Measurements from ENCODE around the gene TMEM238.

Gene TMEM238

DNA sequence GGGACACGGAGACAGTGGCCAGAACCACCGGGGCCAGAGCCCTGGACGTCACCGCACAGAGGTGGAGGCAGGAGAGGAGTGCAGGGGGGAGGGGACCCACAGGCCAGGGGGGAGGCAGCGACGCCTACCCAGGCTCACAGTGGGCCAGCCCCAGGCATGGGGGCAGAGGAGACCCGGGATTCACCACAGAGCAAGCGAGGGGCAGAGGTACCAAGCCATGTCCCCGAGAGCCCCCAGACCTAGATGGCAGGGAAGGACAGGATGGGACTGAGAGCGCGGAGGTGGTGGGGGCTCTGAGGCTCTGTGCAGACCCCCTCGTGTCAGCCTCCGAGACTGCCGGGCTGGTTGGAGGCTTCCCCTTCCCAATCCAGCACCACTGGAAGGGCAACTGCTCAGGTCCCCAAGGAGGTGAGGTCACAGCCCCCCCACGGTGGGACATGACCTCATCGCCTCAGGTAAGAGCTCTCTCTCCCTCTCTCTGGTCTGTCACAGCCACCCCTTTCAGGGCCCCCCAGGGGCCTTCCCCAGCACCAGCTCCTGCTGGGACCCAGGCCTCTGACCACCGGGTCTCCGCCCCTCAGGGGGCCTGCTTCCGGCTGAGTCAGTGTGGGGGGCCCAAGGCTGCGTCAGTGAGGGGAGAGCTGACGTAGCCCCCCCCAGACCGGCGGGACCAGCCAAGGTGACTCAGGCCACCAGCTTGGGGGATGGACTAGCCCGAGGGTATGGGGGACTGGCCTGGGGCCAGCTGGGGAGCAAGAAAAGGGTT lies 11.6 kb downstream of the TMEM238 start:
- H3K9ac ChIP-seq (ENCODE audit: low read depth, low read length) = no peak overlapping the region

DNA sequence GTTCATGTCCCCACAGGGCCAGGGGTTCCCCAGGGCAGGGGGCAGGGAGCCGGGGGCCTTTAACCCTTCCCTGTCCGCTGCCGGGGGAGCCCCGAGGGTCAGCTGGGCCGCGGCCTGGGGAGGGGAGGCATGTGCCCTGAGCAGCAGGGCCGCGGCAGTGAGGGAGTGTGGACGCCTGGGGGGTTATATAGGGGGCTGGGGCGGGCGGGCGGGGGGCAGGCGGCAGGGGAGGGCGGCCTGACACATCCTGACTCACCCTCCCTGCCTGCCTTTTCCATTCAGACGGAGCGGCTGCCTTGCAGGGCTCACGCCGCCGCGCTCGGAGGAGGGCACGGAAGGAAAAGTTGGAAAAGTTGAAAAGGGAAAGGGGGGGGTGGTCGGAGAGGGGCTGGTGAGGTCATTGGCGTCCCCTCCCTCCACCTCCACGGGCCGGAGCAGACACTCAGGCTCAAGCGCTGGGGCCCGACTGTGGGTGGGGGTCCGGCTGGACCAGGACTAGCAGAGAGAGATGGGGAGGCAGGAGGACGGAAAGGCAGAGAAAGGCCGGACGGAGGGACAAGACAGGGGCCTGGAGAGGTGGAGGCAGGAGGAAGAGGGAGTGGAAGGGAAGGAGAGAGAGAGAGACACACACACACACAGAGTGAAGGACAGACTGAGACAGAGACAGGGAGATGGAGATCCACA lies 13.6 kb downstream of the TMEM238 start, which contains the start of gene IL11:
IL11 (minus strand) TSS at position 159 of the 684 bp plus-strand sequence; CDS start at position 6, 153 bp downstream.
- Histone ChIP-seq H3K4me3 (ENCODE audit: low read depth, low read length) (peak within 1 kb of the TSS; percentile 61), H3K4me1 (ENCODE audit: control insufficient read depth, insufficient read depth, low read length) (peaks cover 7% of the 10 kb centered on the region), H3K9me3 (ENCODE audit: control insufficient read depth, insufficient read depth, low read length) (no peaks in the 10 kb centered on the region), H3K9ac (ENCODE audit: low read depth, low read length) (no peak within 1 kb of the TSS), H3K36me3 (ENCODE audit: control insufficient read depth, insufficient read depth, low read length) (no peaks in the 10 kb centered on the region), H3K27me3 (ENCODE audit: control insufficient read depth, insufficient read depth, low read length) (peaks cover 16% of the 10 kb centered on the region)

More for the DNA sequence above, 11.6 kb downstream of the TMEM238 start:
- Histone ChIP-seq H3K36me3 (ENCODE audit: control insufficient read depth, insufficient read depth, low read length) (no peaks in the 10 kb centered on the region), H3K9me3 (ENCODE audit: control insufficient read depth, insufficient read depth, low read length) (no peaks in the 10 kb centered on the region), H3K27me3 (ENCODE audit: control insufficient read depth, insufficient read depth, low read length) (peaks cover 16% of the 10 kb centered on the region), H3K4me3 (ENCODE audit: low read depth, low read length) (no peak overlapping the region), H3K4me1 (ENCODE audit: control insufficient read depth, insufficient read depth, low read length) (peaks cover 19% of the 10 kb centered on the region)

DNA sequence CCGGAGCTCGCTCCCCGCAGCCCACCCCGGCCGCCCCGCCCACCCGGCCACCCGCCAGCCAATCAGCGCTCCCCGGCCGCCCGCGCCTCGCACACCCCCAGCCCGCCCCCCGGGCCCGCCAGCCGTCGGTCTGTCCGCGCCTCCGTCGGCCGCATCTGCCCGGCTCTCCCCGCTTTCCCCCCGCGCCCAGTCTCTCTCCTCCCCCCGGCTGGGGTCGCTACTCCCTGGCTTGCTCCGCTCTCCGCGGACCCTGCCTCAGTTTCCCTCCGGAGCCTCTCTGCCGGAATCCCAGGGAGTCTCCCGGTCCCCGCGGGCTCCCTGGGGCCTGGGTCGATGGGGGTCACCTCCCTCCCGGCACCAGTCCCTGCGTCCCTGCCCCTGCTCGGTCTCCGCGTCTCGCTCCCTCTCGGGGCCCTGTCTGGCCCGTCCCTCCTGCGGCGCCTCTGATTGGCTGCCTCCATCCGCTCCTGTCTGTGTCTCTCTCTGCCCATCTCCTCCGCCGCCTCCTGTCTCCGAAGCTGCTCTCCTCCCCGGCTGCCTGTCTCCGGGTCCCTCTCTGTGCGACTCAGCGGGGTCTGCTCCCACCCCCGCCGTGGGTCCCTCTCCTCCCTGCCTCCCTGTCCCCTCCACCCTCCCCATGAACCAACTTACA lies 14.3 kb downstream of the TMEM238 start:
- Histone ChIP-seq H3K9me3 (ENCODE audit: control insufficient read depth, insufficient read depth, low read length) (no peaks in the 10 kb centered on the region), H3K4me3 (ENCODE audit: low read depth, low read length) (peak overlapping the region; percentile 61), H3K4me1 (ENCODE audit: control insufficient read depth, insufficient read depth, low read length) (peaks cover 5% of the 10 kb centered on the region), H3K36me3 (ENCODE audit: control insufficient read depth, insufficient read depth, low read length) (no peaks in the 10 kb centered on the region), H3K9ac (ENCODE audit: low read depth, low read length) (no peak overlapping the region), H3K27me3 (ENCODE audit: control insufficient read depth, insufficient read depth, low read length) (peaks cover 16% of the 10 kb centered on the region)

DNA sequence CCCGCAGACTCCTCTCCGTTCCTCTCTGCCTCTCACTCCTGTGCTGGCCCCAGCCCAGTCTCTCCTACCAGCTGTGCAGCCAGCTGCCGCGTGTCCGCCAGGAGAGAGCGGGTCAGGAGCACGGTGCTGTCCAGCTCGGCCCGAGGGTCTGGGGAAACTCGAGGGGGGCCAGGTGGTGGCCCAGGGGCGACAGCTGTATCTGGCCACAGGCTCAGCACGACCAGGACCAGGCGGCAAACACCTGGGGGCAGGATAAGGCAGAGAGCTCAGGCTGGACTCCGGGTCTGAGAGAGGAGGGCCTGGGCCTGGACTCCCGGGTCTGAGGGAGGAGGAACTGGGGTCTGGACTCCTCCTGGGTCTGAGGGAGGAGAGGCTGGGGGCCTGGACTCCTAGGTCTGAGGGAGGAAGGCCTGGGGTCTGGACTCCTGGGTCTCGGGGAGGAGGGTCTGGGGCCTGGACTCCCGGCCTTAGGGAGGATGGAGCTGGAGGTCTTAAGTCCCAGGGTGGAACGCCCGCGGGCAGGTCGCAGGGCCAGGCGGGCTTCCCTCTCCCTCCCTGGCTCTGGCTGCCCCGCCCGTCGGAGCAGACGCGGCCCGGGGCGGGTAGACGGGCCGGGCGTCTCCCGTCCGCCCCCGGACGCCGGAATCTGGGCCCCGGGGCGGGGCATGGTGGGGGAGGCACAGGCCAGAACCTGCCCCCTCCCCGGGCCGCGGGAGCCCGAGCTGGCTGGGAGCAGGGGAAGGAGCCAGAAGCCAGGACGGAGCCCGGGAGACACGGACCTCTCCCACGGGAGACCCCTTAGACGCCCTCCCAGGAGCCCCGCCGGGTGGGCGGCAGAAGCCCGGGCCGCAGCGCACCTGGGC lies 15.2 kb downstream of the TMEM238 start:
- Histone ChIP-seq H3K27me3 (ENCODE audit: control insufficient read depth, insufficient read depth, low read length) (peaks cover 16% of the 10 kb centered on the region), H3K9ac (ENCODE audit: low read depth, low read length) (no peak overlapping the region), H3K9me3 (ENCODE audit: control insufficient read depth, insufficient read depth, low read length) (no peaks in the 10 kb centered on the region), H3K4me1 (ENCODE audit: control insufficient read depth, insufficient read depth, low read length) (peaks cover 5% of the 10 kb centered on the region), H3K4me3 (ENCODE audit: low read depth, low read length) (peak overlapping the region; percentile 39), H3K36me3 (ENCODE audit: control insufficient read depth, insufficient read depth, low read length) (no peaks in the 10 kb centered on the region)

DNA sequence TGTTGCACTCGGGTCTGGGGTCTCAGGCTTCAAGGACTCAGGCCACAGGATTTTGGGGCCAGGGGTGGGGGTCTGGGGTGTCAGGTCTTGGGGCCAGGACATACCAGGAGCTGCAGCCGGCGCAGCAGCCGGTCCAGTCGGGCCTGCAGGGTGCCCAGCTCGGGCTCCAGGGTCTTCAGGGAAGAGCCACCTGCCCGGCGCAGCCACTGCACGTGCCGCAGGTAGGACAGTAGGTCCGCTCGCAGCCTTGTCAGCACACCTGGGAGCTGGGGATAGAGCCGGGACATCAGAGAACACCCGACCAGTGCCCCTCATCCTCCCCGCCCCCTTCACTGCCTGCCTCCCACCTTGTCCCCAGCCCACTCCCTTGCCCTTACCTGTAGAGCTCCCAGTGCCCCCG lies 16.0 kb downstream of the TMEM238 start:
- Histone ChIP-seq H3K36me3 (ENCODE audit: control insufficient read depth, insufficient read depth, low read length) (no peaks in the 10 kb centered on the region), H3K9me3 (ENCODE audit: control insufficient read depth, insufficient read depth, low read length) (no peaks in the 10 kb centered on the region), H3K9ac (ENCODE audit: low read depth, low read length) (no peak overlapping the region), H3K27me3 (ENCODE audit: control insufficient read depth, insufficient read depth, low read length) (peaks cover 16% of the 10 kb centered on the region), H3K4me1 (ENCODE audit: control insufficient read depth, insufficient read depth, low read length) (peaks cover 3% of the 10 kb centered on the region), H3K4me3 (ENCODE audit: low read depth, low read length) (no peak overlapping the region)

DNA sequence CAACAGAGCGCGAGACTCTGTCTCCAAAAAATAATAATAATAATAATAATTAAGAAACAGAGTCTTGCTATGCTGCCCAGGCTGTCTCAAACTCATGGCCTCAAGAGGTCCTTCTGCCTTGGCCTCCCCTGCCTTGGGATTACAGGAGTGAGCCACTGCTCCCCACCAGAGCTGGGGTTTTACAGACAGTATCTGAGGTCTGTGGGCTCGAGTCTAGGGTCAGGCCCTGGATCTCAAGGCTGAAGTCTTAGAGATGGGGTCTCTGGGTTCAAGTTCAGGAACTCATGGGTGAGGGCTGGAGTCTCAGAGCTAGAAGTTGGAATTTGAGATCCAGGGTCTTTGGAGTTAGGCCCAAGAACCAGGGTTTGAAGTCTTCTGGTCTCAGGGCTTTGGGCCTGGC lies 17.3 kb downstream of the TMEM238 start:
- no peaks in the 10 kb centered on the region for H3K9me3 ChIP-seq (ENCODE audit: control insufficient read depth, insufficient read depth, low read length)
- H3K4me3 ChIP-seq (ENCODE audit: low read depth, low read length) = no peak overlapping the region
- no peaks in the 10 kb centered on the region for H3K36me3 ChIP-seq (ENCODE audit: control insufficient read depth, insufficient read depth, low read length)
- no peak overlapping the region for H3K9ac ChIP-seq (ENCODE audit: low read depth, low read length)
- H3K4me1 ChIP-seq (ENCODE audit: control insufficient read depth, insufficient read depth, low read length) = peaks cover 3% of the 10 kb centered on the region
- peaks cover 11% of the 10 kb centered on the region for H3K27me3 ChIP-seq (ENCODE audit: control insufficient read depth, insufficient read depth, low read length)

DNA sequence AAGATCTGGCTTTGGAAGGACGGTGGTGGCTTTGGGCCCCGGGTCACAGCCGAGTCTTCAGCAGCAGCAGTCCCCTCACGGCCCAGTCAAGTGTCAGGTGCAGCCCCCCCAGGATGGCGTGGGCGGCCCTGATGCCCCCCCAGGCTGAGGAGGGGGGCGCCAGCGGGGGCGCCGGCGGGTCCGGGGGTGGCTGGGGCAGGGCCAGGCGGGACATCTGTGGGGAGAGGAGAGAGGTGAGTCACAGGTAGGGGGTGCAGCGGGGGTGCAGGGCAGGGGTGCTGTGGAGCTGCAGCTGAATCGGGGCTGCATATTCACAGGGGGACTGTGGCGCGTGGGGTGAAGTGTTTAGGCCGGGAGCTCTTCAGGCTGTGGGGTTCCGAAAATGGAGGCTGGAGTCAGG lies 18.1 kb downstream of the TMEM238 start:
- Histone ChIP-seq H3K4me3 (ENCODE audit: low read depth, low read length) (no peak overlapping the region), H3K4me1 (ENCODE audit: control insufficient read depth, insufficient read depth, low read length) (peaks cover 3% of the 10 kb centered on the region), H3K9ac (ENCODE audit: low read depth, low read length) (no peak overlapping the region), H3K27me3 (ENCODE audit: control insufficient read depth, insufficient read depth, low read length) (peaks cover 4% of the 10 kb centered on the region), H3K9me3 (ENCODE audit: control insufficient read depth, insufficient read depth, low read length) (no peaks in the 10 kb centered on the region), H3K36me3 (ENCODE audit: control insufficient read depth, insufficient read depth, low read length) (no peaks in the 10 kb centered on the region)

DNA sequence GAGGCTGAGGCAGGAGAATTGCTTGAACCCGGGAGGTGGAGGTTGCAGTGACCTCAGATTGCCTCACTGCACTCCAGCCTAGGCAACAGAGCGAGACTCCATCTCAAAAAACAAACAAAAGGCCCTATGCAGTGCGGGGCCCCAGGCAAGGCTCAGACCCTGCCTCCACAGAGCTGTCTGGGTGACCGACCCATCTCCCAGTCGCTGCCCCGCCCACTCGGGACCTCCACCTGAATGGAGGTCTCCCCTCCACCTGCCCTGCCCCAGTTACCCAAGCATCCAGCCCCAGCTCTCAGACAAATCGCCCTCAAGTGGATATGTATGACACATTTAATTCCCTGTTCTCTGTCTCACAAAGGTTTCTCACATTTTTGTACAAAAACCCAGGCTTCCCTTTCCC lies 18.8 kb downstream of the TMEM238 start:
- Histone ChIP-seq H3K9me3 (ENCODE audit: control insufficient read depth, insufficient read depth, low read length) (no peaks in the 10 kb centered on the region), H3K4me3 (ENCODE audit: low read depth, low read length) (no peak overlapping the region), H3K36me3 (ENCODE audit: control insufficient read depth, insufficient read depth, low read length) (no peaks in the 10 kb centered on the region), H3K4me1 (ENCODE audit: control insufficient read depth, insufficient read depth, low read length) (no peaks in the 10 kb centered on the region), H3K9ac (ENCODE audit: low read depth, low read length) (no peak overlapping the region), H3K27me3 (ENCODE audit: control insufficient read depth, insufficient read depth, low read length) (no peaks in the 10 kb centered on the region)

DNA sequence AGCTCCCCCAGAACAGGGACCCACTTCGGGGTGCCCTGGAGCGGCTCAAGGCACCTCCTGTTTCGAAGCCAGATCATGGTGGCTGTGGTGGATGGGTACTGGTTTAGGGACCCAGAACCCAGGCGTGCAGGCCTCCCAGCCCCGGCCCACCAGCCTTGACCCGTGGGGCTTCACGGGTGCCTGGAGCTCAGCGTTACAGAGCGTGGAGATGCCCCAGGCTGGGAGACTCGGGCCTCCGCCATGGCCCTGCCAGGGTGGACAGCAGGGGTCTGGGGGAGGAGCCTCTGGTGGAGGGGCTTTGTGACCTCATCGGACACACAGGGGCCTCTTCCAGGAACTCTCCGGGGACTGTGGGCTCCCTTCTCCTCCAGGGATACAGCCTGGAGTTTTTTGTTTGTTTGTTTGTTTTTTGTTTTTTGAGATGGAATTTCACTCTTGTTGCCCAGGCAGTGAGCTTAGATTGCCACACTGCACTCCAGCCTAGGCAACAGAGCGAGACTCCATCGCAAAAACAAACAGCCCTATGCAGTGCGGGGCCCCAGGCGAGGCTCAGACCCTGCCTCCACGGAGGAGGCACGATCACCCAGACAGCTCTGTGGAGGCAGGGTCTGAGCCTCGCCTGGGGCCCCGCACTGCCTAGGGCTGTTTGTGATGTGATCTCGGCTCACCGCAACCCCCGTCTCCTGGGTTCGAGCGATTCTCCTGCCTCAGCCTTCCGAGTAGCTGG lies 20.9 kb downstream of the TMEM238 start, which contains the start of gene GARIN5B:
GARIN5B (minus strand) TSS at position 271 of the 727 bp plus-strand sequence; CDS start at position 77, 194 bp downstream.
- H3K4me1 ChIP-seq (ENCODE audit: control insufficient read depth, insufficient read depth, low read length) = no peaks in the 10 kb centered on the region
- peak within 1 kb of the TSS; percentile 24 for H3K9ac ChIP-seq (ENCODE audit: low read depth, low read length)
- no peaks in the 10 kb centered on the region for H3K27me3 ChIP-seq (ENCODE audit: control insufficient read depth, insufficient read depth, low read length)
- H3K4me3 ChIP-seq (ENCODE audit: low read depth, low read length) = no peak within 1 kb of the TSS
- no peaks in the 10 kb centered on the region for H3K9me3 ChIP-seq (ENCODE audit: control insufficient read depth, insufficient read depth, low read length)
- H3K36me3 ChIP-seq (ENCODE audit: control insufficient read depth, insufficient read depth, low read length) = no peaks in the 10 kb centered on the region

DNA sequence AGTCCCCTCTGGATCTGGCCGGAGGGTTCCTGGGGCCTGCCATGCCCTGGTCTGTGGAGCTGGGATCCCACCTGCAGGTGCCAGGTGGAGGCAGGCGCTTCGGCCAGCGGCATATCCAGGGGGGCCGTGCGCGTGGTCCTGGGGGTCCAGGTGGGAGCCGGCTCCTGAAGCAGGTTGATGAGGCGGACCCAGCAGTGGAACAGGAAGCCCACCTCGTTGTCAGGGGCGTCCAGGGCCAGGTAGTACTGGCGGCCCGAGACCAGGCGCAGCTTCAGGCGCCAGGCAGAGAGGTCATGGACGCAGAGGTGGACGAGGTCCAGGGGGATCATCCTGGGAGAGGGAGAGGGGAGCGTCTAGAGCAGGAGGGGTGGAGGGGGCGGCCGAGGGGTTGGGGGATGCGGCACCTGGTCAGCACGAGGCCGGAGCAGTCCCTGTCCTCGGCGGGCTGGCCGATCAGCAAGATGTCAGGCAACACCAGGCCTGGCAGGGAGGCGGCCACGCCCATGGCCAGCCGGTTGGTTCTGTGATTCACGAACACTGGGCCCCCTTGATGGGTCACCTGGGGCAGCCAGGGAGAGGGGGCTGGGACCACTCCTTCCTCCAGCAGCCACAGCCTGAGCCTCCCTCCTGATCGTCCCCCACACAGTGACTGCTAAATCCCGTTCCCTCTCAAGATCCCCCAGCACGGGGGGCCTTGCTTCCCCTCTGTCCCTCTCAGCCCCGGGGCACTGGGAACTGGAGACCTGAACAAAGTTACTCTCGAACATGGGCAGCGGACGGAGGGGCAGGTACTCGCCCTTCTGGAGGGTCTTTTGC lies 21.7 kb downstream of the TMEM238 start:
- no peaks in the 10 kb centered on the region for H3K4me1 ChIP-seq (ENCODE audit: control insufficient read depth, insufficient read depth, low read length)
- H3K4me3 ChIP-seq (ENCODE audit: low read depth, low read length) = no peak overlapping the region
- H3K9ac ChIP-seq (ENCODE audit: low read depth, low read length) = no peak overlapping the region

More for the DNA sequence above, 21.7 kb downstream of the TMEM238 start:
- Histone ChIP-seq H3K36me3 (ENCODE audit: control insufficient read depth, insufficient read depth, low read length) (no peaks in the 10 kb centered on the region), H3K27me3 (ENCODE audit: control insufficient read depth, insufficient read depth, low read length) (peaks cover 1% of the 10 kb centered on the region), H3K9me3 (ENCODE audit: control insufficient read depth, insufficient read depth, low read length) (no peaks in the 10 kb centered on the region)

Data from iPS-15b (cell line).